ENCODE data around the gene KLHDC9.
"Not testable (repeated sequence)": the region's sequence is repeated elsewhere in the genome, so short reads cannot be mapped to it uniquely, and the experiment has no call there.

KLHDC9 gene

GRCh38 chr1:161096530-161096929 is 1.6 kb upstream of the KLHDC9 start:
- DNase-seq (ENCODE audit: low spot score): no peak

DNA sequence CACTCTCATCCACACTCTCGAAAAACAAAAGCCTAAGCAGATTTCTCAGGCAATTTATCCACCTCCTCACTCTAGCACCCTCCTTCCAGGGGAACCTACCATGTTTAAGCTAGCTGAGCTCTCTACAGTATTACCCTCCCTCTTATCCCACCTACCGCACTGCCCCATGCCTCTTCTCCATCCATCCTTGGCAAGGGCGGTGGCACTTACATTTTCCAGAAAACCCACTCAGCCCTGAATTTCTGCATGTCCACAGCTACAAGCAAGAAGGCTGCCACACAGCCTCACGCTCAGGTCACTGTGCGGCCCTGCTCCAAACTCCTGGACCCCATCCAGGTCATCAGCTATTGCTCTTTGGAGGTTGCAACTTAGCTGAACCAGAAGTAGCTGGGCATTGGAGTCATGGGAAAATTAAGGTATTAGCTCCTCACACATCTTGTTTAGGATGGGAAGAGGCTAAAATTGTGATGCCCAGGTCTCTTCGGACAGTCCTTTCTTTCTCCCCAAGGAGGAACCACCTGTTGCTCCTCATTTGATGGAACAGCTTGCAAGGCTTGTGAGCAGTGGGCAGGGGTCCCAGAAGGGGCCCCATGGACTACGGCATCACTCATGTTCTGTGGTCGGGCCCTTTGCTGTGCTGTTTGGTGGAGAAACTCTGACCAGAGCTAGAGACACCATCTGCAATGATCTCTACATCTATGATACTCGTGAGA is 1.1 kb downstream of the KLHDC9 start:
- no peak for DNase-seq (ENCODE audit: low spot score)

GRCh38 chr1:161100556-161100955 is 2.4 kb downstream of the KLHDC9 start:
- DNase-seq (ENCODE audit: low spot score): no peak

DNA sequence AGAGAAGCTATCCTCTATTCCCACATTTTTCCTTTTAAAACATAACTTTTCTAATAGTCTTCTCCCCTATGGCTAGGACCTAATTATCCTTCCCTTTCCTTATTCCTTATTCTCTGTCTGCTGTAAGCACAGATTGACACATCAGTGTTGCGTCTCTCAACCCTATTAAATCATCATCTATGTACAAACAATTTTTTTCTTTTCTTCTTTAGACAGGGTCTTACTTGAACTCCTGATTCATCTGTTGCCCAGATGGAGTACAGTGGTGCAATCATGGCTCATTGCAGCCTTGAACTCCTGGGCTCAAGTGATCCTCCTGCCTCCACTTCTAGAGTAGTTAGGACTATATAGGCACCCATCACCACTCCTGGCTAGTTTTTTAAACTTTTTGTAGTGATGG is 8.3 kb downstream of the KLHDC9 start:
- DNase-seq (ENCODE audit: low spot score): no peak

DNA sequence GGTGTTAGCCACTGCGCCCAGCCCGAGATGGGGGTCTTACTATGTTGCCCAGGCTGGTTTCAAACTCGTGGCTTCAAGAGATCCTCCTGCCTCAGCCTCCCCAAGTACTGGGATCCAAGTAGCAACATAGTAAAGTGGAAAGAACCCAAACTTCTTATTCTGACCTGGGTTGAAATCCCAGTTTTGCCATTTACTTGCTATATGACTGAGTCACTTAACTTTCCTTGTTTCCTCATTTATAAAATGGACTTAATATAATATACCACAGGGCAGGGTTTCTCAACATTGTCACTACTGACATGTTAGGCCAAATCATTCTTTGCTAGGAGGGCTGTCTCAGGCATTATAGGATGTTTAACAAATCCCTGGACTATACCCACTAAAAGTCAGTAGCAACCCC is 13.0 kb downstream of the KLHDC9 start:
- DNase-seq (ENCODE audit: low spot score): no peak

GRCh38 chr1:161111527-161111926 is 13.4 kb downstream of the KLHDC9 start:
- no peak for DNase-seq (ENCODE audit: low spot score)

- no peak for DNase-seq (ENCODE audit: low spot score)
These were observed 15.8 kb downstream of the KLHDC9 start for GRCh38 chr1:161113915-161114314.

DNA sequence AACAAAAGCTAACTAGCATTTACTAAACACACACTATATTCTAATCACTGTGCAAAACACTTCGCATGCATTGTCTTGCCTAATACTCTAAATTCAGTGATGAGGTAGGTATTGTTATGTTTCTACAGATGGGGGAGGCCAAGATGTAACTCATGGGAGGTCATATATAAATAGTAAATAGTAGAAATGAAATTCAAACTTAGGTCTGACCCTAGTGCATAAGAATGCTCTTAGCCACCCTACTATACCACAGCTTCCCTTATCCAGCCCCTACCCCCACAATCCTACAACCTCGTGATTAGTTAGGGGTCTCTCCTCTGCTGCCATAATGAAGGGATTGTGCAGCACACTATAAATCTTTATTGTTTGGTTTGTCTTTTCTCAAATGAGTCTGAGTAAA is 16.4 kb downstream of the KLHDC9 start:
- no peak for DNase-seq (ENCODE audit: low spot score)

- no peak for DNase-seq (ENCODE audit: low spot score)
These were observed 17.1 kb downstream of the KLHDC9 start for GRCh38 chr1:161115132-161115711.

DNA sequence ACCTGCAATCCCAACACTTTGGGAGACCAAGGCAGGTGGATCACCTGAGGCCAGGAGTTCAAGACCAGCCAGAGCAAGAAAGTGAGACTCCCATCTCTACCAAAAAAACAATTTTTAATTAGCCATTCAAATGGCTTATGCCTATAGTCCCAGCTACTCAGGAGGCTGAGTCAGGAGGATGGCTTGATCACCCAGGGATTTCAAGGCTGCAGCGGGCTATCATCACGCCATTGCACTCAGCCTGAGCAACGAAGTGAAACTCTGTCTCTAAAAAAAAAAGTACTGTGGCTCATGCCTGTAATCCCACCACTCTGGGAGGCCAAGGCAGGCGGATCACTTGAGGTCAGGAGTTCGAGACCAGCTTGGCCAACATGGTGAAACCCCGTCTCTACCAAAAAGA is 17.8 kb downstream of the KLHDC9 start:
- DNase-seq (ENCODE audit: low spot score): not testable (repeated sequence)

DNA sequence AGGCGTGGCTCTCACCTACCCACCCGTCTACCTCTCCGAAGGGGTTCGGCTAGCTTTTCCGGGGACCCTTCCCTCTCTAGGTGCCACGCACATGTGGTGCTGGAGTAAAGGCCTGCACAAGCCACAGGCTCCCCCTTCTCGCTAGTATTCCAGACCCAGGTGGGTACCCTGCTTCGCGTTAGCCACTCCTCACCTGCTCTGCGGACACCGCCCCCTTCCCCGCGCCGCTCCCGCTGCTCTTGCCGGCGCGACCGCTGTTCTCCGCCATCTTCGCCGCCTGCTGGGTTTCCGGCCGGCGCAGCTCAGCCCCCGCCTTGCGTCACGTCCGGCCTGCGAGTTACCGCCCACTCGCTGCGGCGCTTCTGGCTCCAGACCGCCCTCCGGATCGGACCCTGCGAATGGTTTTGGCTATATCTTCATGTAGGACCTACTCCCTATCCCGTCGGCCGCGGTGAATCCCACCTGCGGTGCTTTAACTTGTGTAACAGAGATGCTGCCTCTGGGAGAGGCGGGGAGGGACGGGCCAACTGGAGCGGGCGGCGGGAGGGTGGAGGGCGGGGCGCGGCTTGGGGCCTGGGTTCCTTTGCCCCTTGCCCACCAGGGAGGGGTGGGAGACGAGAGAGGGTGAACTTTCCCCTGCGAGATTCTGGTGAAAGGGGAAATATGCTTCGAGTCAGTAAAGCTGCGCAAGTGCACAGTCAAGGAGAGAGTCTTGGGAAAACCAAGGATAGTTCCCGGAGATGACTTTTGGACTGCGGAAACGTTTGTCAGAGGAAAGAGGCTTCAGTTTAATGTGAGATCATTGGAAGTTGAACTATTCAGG is 19.8 kb downstream of the KLHDC9 start, which contains the start of the genes NIT1 and PFDN2:
Gene NIT1, plus strand, starts transcription at position 347 of the 823 bp plus-strand sequence. Its CDS starts 72 bp downstream, at position 419.
Gene PFDN2, minus strand, starts transcription at position 279 of the 823 bp plus-strand sequence. Its CDS starts 11 bp downstream, at position 268.
- DNase-seq (ENCODE audit: low spot score): peak; percentile 88

DNA sequence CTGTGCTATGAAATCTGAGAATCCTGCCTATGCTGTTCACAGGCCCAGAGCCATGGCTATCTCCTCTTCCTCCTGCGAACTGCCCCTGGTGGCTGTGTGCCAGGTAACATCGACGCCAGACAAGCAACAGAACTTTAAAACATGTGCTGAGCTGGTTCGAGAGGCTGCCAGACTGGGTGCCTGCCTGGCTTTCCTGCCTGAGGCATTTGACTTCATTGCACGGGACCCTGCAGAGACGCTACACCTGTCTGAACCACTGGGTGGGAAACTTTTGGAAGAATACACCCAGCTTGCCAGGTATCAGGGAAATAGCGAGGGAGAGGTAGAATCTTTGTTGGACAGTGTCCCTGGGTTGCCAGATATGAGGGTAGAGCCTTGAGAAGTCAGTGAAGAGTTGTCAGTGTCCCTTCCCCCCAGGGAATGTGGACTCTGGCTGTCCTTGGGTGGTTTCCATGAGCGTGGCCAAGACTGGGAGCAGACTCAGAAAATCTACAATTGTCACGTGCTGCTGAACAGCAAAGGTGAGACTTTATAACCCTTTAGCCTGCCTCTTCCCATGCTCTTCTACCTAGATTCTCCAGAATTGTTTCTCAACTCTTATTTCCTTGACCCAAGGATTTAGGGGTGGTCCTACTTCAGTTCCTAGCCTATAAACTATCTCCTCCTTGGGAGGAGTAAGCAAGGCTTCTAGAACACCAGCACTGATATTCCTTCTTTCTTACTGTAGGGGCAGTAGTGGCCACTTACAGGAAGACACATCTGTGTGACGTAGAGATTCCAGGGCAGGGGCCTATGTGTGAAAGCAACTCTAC is 21.1 kb downstream of the KLHDC9 start:
- peak; percentile 79 for DNase-seq (ENCODE audit: low spot score)

GRCh38 chr1:161121042-161121650 is 23.0 kb downstream of the KLHDC9 start:
- DNase-seq (ENCODE audit: low spot score): no peak

- DNase-seq (ENCODE audit: low spot score): no peak
These were observed 23.7 kb downstream of the KLHDC9 start for GRCh38 chr1:161121834-161122233.

- no peak for DNase-seq (ENCODE audit: low spot score)
These were observed 24.8 kb downstream of the KLHDC9 start for GRCh38 chr1:161122967-161123366.

- no peak for DNase-seq (ENCODE audit: low spot score)
These were observed 29.5 kb downstream of the KLHDC9 start for GRCh38 chr1:161127649-161128048.

DNA sequence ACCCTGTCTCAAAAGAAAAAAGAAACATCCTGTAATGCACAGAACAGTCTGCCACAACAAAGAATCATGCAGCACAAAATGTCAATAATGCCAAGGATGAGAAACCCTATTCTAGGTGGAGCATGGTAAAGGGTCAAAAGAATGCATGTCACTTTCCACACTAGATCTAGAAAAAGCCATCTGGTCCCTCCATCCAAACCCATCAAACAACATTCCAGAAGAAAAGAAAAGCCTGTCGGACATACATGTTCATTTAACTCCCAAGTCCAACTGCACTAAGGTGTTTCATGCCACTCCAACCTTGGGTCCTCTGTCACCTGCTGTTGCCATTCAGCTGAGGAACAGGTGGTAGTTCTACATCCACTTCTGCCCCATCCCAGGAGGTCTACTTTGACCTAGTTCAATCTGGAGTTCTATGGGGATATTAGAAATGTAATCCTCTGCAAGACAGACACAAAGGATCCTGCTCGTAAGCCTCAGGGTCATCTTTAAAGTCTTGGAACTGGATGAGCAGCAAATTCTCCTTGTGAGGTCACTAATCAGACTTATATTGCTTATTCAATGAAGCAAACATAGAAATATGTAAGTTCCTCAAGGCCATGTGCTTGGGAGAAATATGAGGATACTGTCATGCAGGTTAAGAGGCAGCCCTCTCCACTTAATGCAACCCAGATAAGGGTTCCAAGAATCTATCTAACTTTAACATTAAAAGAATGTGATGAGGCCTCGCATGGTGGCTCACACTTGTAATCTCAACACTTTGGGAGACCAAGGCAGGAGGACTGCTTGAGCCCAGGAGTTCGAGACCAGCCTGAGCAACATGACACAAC is 30.6 kb downstream of the KLHDC9 start:
- peak; percentile 16 for DNase-seq (ENCODE audit: low spot score)

DNA sequence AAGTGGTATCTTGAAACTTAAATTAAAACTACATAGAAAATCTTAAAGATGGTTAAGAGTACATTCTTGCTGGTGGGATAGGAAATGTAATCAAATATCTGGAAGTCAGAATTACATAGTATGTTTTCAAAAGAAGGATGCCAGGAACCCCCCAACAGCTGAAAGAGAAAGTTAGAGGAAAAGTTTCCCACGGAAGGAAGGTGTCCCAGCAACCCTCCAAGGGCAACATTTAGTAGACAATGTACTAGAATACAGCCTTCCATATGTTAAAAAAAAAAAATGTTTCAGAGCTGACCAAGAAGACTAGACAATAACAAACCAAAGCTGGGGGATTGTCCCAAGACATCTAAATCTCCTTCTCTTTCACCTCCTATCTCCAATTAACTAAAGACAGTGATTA is 32.1 kb downstream of the KLHDC9 start:
- no peak for DNase-seq (ENCODE audit: low spot score)

- peak; percentile 23 for DNase-seq (ENCODE audit: low spot score)
These were observed 33.6 kb downstream of the KLHDC9 start for GRCh38 chr1:161131523-161132409.

Measured in hematopoietic multipotent progenitor cell treated with erythropoietin and hydrocortisone succinate and interleukin-3 and kit ligand, for 15 days (in vitro differentiated cells).